GM21390 (cell line): ENCODE data around the gene NR1D1.

Experiments
- ATAC-seq: cut with Tn5 transposase; IDR thresholded peaks from one replicate; pipeline ENCODE4 v1.9.1; 2021; ENCODE audit not compliant: unreplicated experiment

Gene NR1D1

GRCh38 chr17:40111221-40112128 lies 11.1 kb upstream of the NR1D1 start:
- peak; percentile 45 for ATAC-seq

GRCh38 chr17:40110026-40110845 lies 9.8 kb upstream of the NR1D1 start:
- ATAC-seq = no peak

DNA sequence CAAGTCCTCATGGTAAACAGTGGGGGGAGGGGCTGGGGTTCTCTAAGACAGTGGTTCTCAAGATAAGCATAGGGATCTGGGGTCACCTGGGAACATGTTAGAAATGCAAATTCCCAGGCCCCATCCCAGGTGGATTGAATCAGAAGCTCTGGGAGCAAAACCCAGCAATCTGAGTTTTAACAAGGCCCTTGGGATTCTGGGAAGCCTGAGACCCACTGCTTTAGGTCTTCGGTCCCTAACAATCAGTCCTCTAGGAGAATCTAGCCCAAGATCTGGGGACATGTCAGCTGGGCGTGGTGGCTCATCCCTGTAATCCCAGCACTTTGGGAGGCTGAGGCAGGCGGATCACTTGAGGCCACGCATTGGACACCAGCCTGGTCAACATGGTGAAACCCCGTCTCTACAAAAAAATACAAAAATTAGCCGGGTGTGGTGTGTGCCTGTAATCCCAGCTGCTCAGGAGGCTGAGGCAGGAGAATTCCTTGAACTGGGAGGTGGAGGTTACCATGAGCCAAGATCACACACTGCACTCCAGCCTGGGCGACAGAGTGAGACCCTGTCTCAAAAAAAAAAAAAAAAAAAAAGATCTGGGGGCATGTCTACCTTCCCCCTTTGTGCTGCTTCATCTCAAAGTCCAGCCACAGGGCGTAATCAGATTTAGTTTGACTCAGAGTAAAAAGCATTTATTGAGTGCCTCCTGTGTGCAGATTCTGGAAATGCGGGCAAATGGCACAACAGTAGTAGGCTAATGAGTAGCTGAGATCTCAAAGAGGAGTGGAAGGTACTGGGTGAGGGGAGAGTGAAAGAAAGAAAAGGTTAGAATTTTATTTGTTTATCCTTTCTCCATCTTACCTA lies 8.8 kb upstream of the NR1D1 start:
- no peak for ATAC-seq

DNA sequence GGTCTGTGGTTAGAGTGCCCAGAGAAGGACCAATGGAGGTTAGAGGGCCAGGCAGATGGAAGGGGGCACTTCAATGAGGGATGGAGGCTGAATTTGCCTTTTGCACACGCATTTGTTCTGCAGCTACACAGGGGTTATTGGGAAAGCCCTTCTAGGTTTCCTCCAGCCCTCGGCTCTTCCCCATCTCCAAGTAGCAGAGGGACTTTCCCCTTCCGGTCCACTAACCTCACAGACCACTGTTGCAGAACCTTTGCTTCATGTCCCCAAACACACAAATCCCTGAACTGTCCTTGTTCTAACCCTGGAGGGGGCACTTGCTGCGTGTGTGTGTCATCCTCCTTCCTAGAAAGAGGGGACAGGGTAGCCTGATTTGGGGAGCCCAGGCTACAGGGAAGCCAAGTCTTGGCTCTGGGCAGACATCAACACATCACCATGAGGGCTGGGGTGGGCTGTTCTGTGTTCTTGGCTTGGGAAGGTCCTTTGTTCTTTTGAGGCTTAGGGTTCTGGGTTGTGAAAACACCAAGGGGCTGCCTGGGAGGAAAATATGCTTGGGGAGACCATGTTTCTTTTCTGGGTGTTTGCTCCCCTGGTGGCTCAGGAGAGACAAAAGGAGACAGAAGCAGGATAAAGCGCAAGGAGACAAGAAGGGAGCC lies 7.3 kb upstream of the NR1D1 start:
- ATAC-seq = no peak

DNA sequence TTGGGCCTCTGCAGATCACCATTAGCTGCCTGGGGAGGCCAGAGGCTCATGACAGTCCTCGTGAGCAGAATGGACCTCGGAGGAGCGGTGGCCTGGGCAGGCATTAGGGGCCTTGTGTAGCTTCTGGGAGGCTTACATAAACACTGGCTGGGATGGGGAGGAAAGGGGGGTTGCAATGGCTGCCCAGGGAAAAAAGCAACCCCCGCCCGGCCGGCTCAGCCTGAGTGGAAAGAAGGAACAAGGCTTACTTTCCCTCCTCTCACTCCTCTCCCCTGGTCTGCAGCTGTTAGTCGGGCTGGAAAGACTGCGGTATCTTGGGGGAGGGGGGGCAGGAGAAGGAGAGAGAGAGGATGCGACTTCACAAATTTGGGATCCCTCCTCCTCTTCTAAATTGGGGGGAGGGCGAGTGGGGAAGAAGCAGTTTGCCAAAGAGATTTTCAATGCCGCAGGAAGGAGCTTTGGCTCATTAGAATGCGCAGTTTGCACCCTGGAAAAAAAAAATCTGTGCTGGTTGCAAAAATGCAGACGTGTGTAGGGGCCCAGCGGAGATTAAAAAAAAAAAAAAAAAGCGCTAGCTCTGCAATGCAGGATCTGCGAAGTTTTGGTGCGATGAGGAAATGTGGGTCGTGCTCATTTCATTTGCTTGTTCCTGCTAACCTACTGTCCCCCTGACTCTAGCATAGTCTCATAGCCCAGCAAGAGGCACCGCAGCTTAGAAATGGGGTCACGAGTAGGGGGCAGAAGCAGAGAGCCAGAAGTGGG lies 6.6 kb upstream of the NR1D1 start:
- ATAC-seq = no peak

GRCh38 chr17:40105861-40106759 lies 5.7 kb upstream of the NR1D1 start:
- no peak for ATAC-seq

DNA sequence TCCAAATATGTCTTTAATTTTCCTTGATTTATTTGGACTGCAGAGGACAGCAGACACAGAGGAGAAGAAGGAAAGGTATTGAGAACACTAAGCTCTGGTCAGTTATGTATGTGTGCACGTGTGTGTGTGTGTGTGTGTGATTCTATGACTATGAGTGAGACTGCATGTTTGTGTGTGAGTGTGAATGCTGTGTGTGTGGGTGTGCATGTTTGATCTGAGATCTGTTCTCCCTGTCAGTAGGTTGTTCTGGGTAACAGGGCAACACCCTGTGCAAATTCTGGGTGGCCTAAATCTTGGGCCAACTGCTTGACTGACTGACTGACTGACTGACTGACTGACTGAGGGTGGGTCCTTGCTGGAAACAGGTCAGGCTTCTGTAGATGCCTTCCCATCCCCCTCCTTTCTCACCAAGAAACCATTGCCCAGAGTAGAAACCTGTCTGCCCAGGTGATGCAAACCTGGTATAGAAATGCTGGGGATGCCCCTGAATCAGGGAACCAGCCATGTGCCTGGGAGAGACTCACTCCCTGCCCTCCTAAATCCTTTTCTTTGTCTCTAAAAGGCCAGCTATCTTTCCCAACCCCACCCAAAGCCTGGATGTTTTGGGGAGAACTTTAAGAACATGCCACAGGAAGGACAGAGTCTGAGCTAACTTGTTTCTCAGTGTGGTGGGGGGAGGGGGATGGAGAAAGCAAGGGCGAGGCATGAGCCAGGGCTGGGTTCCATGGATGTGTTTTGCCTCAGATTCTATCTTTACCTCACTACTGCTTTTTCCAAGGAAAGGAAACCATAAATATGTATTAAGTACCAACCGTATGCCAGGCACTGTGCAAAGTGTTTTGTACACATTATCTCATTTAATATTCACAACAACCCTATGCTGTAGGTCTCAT lies 4.5 kb upstream of the NR1D1 start:
- no peak for ATAC-seq

GRCh38 chr17:40103688-40104087 lies 3.3 kb upstream of the NR1D1 start:
- no peak for ATAC-seq

GRCh38 chr17:40103071-40103661 lies 2.8 kb upstream of the NR1D1 start:
- no peak for ATAC-seq

GRCh38 chr17:40101367-40102210 lies 1.2 kb upstream of the NR1D1 start:
- no peak for ATAC-seq

GRCh38 chr17:40100669-40101366 lies 429 bp upstream of the NR1D1 start:
- ATAC-seq = no peak

DNA sequence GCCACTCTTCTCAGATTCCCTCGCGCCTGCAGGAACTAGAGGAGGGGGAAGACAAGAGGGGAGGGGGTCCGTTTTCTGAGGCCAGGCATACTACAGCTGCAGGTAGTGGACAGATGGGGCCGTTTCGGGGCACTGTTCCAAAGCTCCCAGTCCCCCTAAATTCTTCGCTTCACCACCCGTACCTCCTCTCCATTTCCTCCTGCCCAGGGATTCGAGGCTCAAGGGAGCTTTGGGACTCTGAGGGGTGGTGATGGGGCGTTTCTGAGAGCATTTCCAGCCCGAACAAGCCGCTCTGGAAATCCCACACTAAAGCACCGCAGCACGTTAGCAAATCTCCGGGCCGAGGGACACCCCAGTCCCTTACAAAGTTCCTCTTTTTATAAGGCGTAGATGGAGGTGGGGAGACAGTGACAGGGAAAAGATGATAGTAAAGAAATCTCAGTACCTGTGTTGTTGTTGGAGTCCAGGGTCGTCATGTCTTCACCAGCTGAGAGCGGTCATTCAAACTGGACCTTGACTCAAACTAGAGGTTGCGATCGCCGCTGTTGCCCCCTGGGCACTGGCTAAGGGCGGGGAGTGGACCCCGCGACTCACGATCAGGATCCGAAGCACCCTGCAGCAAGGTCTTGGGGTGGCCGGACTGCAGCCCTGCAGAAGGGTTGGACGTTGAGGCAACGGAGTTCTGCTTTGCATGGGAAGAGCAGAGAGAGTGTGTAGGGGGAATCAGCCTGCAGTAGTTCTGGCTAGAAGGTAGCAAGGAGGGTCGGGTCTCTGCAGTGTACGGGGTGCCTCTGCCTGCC lies 570 bp downstream of the NR1D1 start:
- ATAC-seq = no peak

DNA sequence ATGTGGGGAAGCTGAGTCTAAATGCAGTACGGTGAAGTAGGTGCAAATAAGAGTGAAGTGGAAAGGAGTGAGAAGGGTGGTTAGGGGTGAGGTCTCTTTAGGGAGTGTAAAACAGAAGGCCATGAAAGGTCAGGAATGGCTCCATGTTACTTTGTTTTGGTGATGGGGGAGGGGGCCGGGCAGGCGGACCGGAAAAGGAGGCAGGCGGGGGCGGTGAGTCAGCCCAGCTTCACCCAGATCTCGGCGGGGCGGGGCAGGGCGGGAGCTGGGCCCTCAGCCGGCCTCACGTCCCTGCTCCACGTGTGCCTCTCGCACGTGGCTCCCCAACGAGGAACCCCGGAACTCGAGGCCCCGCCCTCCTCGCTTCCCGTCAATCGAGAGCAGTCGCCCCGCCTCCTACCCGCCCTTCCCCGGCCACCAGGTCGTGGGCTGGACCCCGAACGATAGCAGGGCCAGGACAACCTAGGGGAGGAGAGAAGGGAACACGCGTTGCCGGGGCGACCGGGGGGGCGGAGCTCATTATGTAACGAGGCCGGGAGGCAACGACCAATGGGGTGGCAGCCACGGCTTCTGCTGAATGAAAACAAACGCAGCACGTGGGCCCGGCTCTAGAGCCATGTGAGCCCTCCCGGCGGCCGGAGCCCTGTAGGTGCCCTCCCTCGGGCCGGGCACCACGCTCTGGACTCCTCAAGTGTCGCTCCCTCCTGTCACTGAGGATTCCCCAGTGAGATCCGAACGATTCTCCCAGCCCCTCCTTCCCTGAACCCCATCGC lies 1.4 kb downstream of the NR1D1 start:
- ATAC-seq = peak; percentile 51
